Gastrocnemius medialis (tissue), 4 donors: ENCODE measurements around the gene GAPDH. TPM values are rescaled to one million over a fixed set of nuclear protein-coding genes. Genes with fewer than 3 reads are reported as not detected.

ENCODE experiments used
- ATAC-seq, 2 donors: fragments of 150-250 bp; one replicate each; pipeline ENCODE4 v1.9.1; 2016
- DNase-seq, 2 donors: peaks; one replicate each; pipeline ENCODE4 v3.0.0-alpha.2; 2019
- H3K27ac ChIP-seq, 4 donors: fragments of 200-600 bp; sonication (generic); 1 replicate in 1 of 4; 2 replicates in 3 of 4; pipeline ENCODE4 v1.5.1; 2016 to 2018; ENCODE audit warnings: mild to moderate bottlenecking in 2 of 4, moderate library complexity in 1 of 4
- H3K27me3 ChIP-seq, 3 donors: fragments of 200-600 bp; sonication (generic) in 2 of 3; 1 replicate in 1 of 3; 2 replicates in 2 of 3; pipeline versions ENCODE4 v1.5.1 to v1.6.0; 2016 to 2019; ENCODE audit warnings: mild to moderate bottlenecking in 1 of 3, moderate library complexity in 1 of 3
- H3K36me3 ChIP-seq, 2 donors: fragments of 200-600 bp; sonication (generic) in 1 of 2; one replicate each; pipeline ENCODE4 v1.5.1; 2017 to 2018
- H3K4me1 ChIP-seq, 2 donors: fragments of 200-600 bp; sonication (generic) in 1 of 2; one replicate each; pipeline ENCODE4 v1.5.1; 2016 to 2017; ENCODE audit warnings: mild to moderate bottlenecking in 2 of 2
- H3K4me3 ChIP-seq, 4 donors: fragments of 200-600 bp; sonication (generic) in 3 of 4; 1 replicate in 1 of 4; 2 replicates in 3 of 4; pipeline ENCODE4 v1.5.1; 2016 to 2019; ENCODE audit warnings: mild to moderate bottlenecking in 2 of 4
- H3K9me3 ChIP-seq, 3 donors: fragments of 200-600 bp; sonication (generic) in 2 of 3; 1 replicate in 1 of 3; 2 replicates in 2 of 3; pipeline ENCODE4 v1.5.1; 2016 to 2019
- POLR2A ChIP-seq, 2 donors: fragments of 450-650 bp; IDR thresholded peaks; one replicate each; pipeline ENCODE4 v1.6.1; 2017; ENCODE audit warnings: antibody characterized with exemption in 2 of 2, mild to moderate bottlenecking in 2 of 2, moderate library complexity in 2 of 2
- in situ Hi-C, 4 donors: fragments of 200-750 bp; cut with MboI; loops; one replicate each; pipeline versions ENCODE4 v1.15.0 to v1.8.0; 2017; ENCODE audit warnings: low sequenced_read_pairs in 4 of 4
- intact Hi-C: fragments of 100-400 bp; cut with DNase I; formaldehyde crosslinking; loops from one replicate; pipeline ENCODE4 v1.15.1; 2023; ENCODE audit warnings: low total_unique reads
- total RNA-seq, 4 donors: library from RNA; depleted of rRNA; stranded (reverse); fragments of >200 nt; gene quantifications; one replicate each; pipeline versions ENCODE4 v1.1.0 to v1.2.3, GENCODE V29; 2016
- TF ChIP-seq, protein P1 (sequence below), 5 experiments: fragments of 450-650 bp in 3 of 5; fragments of 200-600 bp in 2 of 5; sonication (generic) in 2 of 5; IDR thresholded peaks in 4 of 5; conservative IDR thresholded peaks in 1 of 5; 1 replicate in 4 of 5; 2 replicates in 1 of 5; pipeline ENCODE4 v1.5.1; 2016 to 2019; ENCODE audit warnings: antibody characterized with exemption in 5 of 5, mild to moderate bottlenecking in 3 of 5, moderate library complexity in 3 of 5

GAPDH gene
- total RNA-seq, 4 donors from 2014 or later, result 11,241 to 15,891 (median 13,472) TPM

DNA sequence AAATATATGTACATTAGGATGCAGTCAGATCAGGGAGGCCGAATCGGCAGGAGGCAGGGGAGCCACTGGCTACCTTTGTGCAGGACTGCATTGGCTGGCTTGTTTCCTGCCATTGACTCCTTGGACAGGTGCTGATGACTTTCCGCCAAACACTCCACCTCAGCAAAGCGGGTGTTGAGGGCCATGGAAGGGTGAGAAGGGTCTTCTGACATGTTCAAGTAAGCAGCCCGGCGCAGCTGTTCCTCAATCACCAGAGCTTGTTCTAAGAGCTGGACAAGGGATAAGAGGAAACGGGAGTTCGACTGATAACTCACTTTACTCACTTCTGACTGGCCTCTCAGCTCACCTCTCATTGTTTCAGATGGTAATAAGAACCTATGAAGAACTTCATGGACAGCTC lies 38.7 kb downstream of the GAPDH start:
- intact Hi-C loops (no loop called here), in situ Hi-C loops (no loop called here)
- DNase-seq, result no peak
- TF ChIP-seq POLR2A (IDR thresholded peaks at IDR 0.05), result no peak
- TF ChIP-seq, protein P1, sequence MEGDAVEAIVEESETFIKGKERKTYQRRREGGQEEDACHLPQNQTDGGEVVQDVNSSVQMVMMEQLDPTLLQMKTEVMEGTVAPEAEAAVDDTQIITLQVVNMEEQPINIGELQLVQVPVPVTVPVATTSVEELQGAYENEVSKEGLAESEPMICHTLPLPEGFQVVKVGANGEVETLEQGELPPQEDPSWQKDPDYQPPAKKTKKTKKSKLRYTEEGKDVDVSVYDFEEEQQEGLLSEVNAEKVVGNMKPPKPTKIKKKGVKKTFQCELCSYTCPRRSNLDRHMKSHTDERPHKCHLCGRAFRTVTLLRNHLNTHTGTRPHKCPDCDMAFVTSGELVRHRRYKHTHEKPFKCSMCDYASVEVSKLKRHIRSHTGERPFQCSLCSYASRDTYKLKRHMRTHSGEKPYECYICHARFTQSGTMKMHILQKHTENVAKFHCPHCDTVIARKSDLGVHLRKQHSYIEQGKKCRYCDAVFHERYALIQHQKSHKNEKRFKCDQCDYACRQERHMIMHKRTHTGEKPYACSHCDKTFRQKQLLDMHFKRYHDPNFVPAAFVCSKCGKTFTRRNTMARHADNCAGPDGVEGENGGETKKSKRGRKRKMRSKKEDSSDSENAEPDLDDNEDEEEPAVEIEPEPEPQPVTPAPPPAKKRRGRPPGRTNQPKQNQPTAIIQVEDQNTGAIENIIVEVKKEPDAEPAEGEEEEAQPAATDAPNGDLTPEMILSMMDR (IDR thresholded peaks at IDR 0.05 in 4 of 5, conservative IDR thresholded peaks at IDR 0.05 in 1 of 5), result no peak
- Histone ChIP-seq H3K9me3 (no peaks in the 10 kb centered on the region), H3K36me3 (peaks cover 4 to 84% of the 10 kb centered on the region in 2 donors), H3K27ac (no peak overlapping the region), H3K4me1 (peaks cover 2 to 8% of the 10 kb centered on the region in 2 donors), H3K27me3 (no peaks in the 10 kb centered on the region), H3K4me3 (no peak overlapping the region)
- ATAC-seq, result no peak

DNA sequence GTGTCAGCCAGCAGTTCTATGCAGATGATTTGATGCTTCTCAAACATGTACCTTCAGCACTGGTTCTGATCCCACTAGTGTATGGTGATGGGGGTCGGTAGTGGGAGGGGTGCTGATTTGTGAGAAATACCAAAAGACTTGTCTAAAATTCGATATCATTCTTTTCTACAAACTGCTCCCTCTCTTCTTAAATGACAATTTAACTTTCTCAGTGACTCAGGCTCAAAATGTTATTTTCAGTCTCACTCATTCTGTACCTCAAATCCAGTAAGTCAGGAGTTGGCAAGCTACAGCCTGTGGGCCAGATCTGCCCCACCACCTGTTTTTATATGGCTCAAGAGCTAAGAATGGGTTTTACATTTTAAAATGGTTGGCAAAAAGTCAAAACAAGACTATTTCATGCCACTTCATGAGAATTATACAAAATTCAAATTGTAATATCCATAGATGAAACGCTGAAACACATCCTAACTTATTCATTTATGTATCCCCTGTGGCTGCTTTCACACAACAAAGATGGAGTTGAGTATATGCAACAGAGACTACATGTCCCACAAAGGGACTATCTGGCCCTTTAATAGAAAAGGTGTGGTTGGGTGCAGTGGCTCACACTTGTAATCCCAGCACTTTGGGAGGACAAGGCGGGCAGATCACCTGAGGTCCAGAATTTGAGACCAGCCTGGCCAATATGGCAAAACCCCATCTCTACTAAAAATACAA lies 40.4 kb downstream of the GAPDH start:
- ATAC-seq, result no peak
- DNase-seq, result no peak
- in situ Hi-C loops, result no loop called here
- intact Hi-C loops, result no loop called here
- TF ChIP-seq, protein P1 (IDR thresholded peaks at IDR 0.05 in 4 of 5, conservative IDR thresholded peaks at IDR 0.05 in 1 of 5), result no peak
- no peak for TF ChIP-seq POLR2A (IDR thresholded peaks at IDR 0.05)
- Histone ChIP-seq H3K36me3 (peaks cover 4 to 94% of the 10 kb centered on the region in 2 donors), H3K27me3 (no peaks in the 10 kb centered on the region), H3K27ac (no peak overlapping the region), H3K4me3 (no peak overlapping the region), H3K4me1 (no peaks in the 10 kb centered on the region), H3K9me3 (no peaks in the 10 kb centered on the region)

DNA sequence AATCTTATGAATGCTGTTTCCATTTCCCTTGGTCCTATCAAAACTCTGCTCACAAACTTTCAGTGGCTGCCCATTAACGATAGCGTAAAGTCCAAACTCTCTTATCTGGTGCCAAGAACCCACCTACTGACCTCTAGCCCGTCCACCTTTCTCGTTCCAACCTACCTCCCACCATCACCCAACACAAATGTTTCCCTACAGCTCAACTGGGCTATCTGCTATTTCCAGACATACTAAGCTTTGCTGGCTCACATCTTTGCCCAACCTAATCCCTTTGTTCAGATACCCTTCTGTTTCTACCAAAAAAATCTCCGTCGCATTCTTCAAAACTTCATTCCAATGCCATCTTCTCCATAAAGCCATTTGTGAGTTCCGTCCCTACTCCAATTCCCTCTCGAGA lies 41.3 kb downstream of the GAPDH start:
- DNase-seq (no peak), ATAC-seq (no peak)
- in situ Hi-C loops, result no loop called here
- Histone ChIP-seq H3K4me1 (no peaks in the 10 kb centered on the region), H3K36me3 (peaks cover 4 to 93% of the 10 kb centered on the region in 2 donors), H3K4me3 (no peak overlapping the region), H3K9me3 (no peaks in the 10 kb centered on the region), H3K27me3 (no peaks in the 10 kb centered on the region), H3K27ac (no peak overlapping the region)
- intact Hi-C loops, result no loop called here
- TF ChIP-seq, protein P1 (IDR thresholded peaks at IDR 0.05 in 4 of 5, conservative IDR thresholded peaks at IDR 0.05 in 1 of 5), result no peak
- no peak for TF ChIP-seq POLR2A (IDR thresholded peaks at IDR 0.05)

DNA sequence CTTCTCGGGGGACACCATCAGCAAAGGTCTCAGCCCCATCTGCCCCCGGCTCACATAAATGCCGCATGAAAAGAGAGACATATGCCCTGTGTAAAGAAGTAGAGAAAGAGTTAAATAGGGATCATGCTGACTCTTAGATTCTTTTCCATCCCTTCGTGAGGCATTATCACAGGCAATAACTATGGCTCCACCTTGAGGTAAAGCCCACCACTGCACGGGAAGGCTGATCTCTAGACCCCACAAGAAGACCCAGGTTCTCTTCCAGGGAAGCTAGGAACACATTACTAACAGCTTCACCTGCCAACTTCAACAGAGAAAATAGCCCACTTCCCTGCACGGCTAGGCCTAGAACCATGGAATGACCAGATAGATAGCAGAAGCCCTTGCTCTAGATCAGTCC lies 47.9 kb downstream of the GAPDH start:
- intact Hi-C loops, result no loop called here
- Histone ChIP-seq H3K27me3 (no peaks in the 10 kb centered on the region), H3K36me3 (peaks cover 0 to 94% of the 10 kb centered on the region in 2 donors), H3K9me3 (no peaks in the 10 kb centered on the region), H3K27ac (no peak overlapping the region), H3K4me3 (no peak overlapping the region), H3K4me1 (no peaks in the 10 kb centered on the region)
- DNase-seq, result no peak
- TF ChIP-seq POLR2A (IDR thresholded peaks at IDR 0.05), result no peak
- TF ChIP-seq, protein P1 (IDR thresholded peaks at IDR 0.05 in 4 of 5, conservative IDR thresholded peaks at IDR 0.05 in 1 of 5), result no peak
- in situ Hi-C loops, result no loop called here
- no peak for ATAC-seq

DNA sequence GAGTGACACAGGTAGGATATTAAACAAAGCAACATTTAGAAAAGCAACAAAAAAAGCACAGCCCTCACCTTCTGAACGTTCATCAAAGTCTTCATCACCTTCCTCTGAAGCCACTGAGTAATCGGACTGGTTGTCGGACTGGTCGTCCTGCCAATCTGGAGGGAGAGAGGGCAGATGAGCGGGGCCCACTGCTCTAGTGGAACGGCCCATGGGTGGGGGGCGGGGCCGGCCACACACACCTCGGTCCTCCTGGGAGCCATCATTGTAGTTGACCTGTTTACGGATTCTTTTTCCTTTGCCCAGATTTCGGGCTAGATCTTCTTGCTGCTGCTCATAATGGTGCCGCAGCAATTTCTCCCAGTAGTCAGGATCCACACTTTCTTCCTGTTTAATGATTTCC lies 48.6 kb downstream of the GAPDH start:
- DNase-seq, result no peak
- in situ Hi-C loops, result no loop called here

More for the DNA sequence above, 48.6 kb downstream of the GAPDH start:
- no peak for ATAC-seq
- Histone ChIP-seq H3K4me3 (no peak overlapping the region), H3K9me3 (no peaks in the 10 kb centered on the region), H3K27me3 (no peaks in the 10 kb centered on the region), H3K36me3 (peaks cover 6 to 94% of the 10 kb centered on the region in 2 donors), H3K27ac (no peak overlapping the region), H3K4me1 (no peaks in the 10 kb centered on the region)
- intact Hi-C loops, result no loop called here
- TF ChIP-seq, protein P1 (IDR thresholded peaks at IDR 0.05 in 4 of 5, conservative IDR thresholded peaks at IDR 0.05 in 1 of 5), result no peak
- no peak for TF ChIP-seq POLR2A (IDR thresholded peaks at IDR 0.05)
